Measurements from ENCODE around the gene TTC17.
"Not testable (repeated sequence)": the region's sequence is repeated elsewhere in the genome, so short reads cannot be mapped to it uniquely, and the experiment has no call there.

TTC17 gene

GRCh38 chr11:43382614-43383013 is 23.9 kb downstream of the TTC17 start:
- no peak for DNase-seq

DNA sequence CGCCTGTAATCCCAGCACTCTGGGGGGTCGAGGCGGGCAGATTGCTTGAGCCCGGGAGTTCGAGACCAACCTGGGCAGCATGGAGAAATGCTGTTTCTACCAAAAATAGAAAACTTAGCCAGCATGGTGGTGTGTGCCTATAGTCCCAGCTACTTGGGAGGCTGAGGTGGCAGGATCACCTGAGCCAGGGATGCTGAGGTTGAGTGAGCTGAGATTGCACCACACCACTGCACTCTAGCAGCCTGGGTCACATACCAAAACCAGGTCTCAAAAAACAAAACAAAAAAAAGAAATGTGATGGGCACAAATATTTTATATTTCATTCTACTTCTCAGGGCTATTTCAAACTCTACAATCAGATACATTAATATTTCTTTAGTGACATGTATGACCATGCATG is 25.7 kb downstream of the TTC17 start:
- DNase-seq, result no peak

- no peak for DNase-seq
These were observed 34.0 kb downstream of the TTC17 start for GRCh38 chr11:43392713-43393112.

GRCh38 chr11:43393765-43394355 is 35.1 kb downstream of the TTC17 start:
- peak in 1 of 2 experiments; percentile 4 for DNase-seq

- no peak for DNase-seq
These were observed 37.9 kb downstream of the TTC17 start for GRCh38 chr11:43396617-43397016.

- no peak for DNase-seq
These were observed 38.5 kb downstream of the TTC17 start for GRCh38 chr11:43397251-43397650.

DNA sequence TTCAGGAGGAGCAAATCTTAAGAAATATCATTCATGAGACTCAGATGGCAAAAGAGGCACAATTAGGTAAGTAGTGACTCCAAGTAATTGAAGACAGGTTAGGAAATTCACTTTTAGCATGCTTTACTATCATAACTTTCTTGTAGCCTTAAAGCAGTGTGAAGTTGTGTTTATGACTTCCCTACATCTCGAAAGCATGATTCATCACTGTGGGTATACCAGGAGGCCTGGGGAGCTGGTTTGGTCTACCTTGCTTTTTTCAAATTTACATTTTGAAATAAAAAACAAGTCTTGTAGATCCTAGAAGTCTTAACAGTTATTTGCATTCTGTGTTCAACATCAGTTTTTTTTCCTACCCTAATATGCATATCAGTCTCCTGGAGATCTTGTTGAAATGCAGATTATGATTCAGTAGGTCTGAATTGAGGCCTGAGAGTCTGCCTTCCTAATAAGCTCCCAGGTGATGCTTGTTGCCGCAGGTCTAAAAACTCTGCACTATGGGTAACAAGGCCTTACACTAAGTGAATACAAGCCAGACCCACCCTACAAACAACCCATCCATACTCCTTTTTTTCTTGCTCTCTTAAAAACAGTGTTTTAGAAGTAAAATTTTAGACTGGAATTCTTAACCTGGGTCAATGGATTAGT is 41.4 kb downstream of the TTC17 start:
- DNase-seq, result no peak

DNA sequence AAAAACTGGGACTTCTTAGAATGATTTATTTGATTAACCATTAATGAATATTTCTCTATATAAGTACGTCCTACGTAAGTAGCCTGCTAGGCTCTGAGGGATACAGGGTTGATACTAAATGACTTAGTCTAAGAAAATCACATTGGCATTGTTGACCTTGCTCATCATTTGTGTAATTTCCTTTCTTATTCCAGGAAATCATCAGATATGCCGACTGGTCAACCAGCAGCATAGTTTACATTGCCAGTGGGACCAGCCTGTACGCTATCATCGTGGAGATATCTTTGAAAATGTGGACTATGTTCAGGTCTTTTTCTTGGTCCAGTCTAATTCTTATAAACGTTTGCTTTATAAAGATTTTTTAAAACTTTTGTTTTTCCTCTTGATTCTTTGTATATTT is 42.5 kb downstream of the TTC17 start:
- no peak for DNase-seq

GRCh38 chr11:43401811-43402210 is 43.1 kb downstream of the TTC17 start:
- not testable (repeated sequence) for DNase-seq

DNA sequence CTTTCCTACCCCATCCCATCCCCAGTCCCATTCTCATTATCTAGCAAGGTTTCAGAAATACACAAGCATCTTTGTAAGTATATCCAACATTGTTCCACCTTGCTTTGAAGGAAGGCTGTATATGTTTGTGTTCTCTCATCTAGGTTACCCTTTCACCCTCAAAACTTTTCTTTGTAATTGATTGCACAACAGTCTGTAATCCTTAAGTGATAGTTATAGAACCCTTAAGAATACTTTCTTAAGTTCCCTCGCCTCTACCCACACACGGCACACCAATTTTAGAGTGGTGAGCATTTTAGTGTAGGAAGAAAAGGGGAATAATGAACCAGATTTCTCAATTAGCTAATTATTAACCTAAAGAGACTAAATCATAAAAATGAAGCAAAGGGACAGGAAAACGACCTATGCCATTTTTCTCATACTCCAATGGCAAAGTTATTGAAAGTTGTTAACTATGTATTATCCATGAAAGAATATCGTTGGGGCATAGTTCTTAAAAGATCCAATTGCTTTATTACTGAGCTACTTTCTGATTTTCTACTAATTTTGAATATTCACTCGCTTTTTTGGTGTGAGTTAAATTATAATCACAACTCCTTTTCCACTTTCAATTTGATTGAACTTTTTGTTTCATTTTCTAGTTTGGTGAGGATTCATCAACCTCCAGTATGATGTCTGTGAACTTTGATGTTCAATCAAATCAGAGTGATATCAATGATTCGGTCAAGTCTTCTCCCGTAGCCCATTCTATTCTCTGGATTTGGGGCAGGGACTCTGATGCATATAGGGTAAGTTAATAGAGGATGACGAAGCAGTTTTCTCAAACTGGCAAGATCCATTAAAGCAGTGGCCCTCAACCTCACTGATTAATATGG is 44.9 kb downstream of the TTC17 start:
- no peak for DNase-seq

GRCh38 chr11:43404406-43404805 is 45.7 kb downstream of the TTC17 start:
- DNase-seq, result no peak

GRCh38 chr11:43404836-43405479 is 46.2 kb downstream of the TTC17 start:
- DNase-seq, result no peak

DNA sequence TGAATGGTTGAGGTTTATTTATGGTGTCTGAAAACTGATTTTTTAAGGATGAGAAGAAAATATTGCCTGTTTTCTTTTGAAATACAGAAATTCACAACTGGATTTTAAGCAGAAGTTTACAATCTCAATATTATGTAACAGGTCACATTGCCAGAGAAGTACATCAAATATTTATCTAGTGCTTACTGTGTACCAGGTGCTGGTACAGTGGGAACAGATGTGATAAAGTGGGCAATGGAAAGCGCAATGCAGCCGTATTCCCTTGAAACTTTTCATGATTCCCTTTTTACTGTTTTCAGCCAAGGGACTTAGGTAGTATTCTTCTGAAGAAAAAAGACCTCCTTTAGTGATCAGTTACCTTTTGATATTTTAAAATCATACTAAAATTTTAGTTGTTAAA is 49.6 kb downstream of the TTC17 start:
- no peak for DNase-seq

GRCh38 chr11:43410394-43410793 is 51.7 kb downstream of the TTC17 start:
- DNase-seq, result no peak

DNA sequence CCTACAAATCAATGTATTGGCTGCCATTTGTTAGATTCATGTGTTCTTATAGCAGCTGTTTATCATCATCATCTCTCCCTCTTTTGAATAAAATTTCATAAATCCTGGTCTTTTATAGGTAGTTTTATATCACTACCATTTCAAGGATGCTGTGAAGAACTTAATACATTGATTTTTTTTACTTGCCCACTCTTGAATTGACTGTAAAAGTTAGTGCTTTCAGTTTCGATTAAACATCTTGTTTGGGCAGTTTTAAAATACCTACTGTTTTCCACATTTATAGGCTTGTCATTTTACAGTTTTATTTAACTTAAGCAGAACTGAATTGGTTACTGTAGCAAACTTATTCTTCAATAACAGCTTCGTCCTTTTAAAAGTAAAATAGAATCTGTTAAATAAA is 59.5 kb downstream of the TTC17 start:
- no peak for DNase-seq

- peak; percentile 2 to 22 for DNase-seq
These were observed 60.7 kb downstream of the TTC17 start for GRCh38 chr11:43419460-43419859.

GRCh38 chr11:43427971-43428370 is 69.3 kb downstream of the TTC17 start:
- no peak for DNase-seq

DNA sequence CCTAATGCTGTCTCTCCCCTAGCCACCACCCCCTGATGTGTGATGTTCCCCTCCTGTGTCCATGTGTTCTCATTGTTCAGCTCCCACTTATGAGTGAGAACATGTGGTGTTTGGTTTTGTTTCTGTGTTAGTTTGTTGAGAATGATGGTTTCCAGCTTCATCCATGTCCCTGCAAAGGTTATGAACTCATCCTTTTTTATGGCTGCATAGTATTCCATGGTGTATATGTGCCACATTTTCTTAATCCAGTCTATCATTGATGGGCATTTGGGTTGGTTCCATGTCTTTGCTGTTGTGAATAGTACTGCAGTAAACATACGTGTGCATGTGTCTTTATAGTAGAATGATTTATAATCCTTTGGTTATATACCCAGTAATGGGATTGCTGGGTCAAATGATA is 72.2 kb downstream of the TTC17 start:
- not testable (repeated sequence) for DNase-seq

DNA sequence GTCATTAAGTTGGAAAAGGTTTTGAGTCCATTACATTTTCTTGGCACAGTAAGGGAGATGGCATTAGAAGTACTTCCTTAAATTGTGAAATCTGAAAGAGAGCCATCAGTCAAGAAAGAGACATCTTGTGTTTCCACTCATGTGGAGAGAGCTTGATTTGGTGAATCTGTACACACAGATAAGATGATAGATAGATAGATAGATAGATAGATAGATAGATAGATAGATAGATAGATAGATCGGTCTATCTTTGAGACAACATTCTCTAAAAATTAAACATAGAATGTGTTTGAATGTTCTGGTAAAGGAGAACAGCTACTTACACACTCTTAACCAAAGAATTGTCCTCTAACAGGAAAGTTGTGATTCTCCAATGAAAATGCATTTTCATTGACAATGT is 76.2 kb downstream of the TTC17 start:
- no peak for DNase-seq

GRCh38 chr11:43440486-43440885 is 81.8 kb downstream of the TTC17 start:
- DNase-seq, result no peak

GRCh38 chr11:43443811-43444210 is 85.1 kb downstream of the TTC17 start:
- no peak for DNase-seq

- no peak for DNase-seq
These were observed 88.4 kb downstream of the TTC17 start for GRCh38 chr11:43447151-43447550.

DNA sequence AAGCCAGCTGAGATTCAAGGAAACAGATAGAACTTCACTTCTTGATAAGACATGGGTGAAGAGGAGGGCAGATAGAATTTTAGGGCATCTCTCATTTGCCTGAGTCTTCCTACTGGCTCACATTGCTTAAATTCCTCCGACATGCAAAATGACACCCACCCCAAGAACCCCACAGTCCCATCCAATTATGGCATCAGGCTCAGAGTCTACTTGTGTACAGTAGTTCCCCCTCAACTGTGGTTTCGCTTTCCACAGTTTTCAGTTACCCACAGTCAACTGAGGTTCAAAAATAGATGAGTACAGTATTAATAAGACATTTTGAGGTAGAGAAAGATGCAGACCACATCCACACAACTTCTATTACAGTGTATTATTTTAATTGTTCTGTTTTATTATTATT is 99.8 kb downstream of the TTC17 start:
- DNase-seq, result no peak

- no peak for DNase-seq
These were observed 100.5 kb downstream of the TTC17 start for GRCh38 chr11:43459246-43459645.

All from NCI-H446 (cell line).